ENCODE data around the gene METTL24. TPM values are rescaled to one million over a fixed set of nuclear protein-coding genes. Genes with fewer than 3 reads are reported as not detected.
"Not testable (repeated sequence)": the region's sequence is repeated elsewhere in the genome, so short reads cannot be mapped to it uniquely, and the experiment has no call there.

The METTL24 gene
- total and polyA plus RNA-seq, 9 donors: 2.0 to 13.5 (median 6.6) TPM

DNA sequence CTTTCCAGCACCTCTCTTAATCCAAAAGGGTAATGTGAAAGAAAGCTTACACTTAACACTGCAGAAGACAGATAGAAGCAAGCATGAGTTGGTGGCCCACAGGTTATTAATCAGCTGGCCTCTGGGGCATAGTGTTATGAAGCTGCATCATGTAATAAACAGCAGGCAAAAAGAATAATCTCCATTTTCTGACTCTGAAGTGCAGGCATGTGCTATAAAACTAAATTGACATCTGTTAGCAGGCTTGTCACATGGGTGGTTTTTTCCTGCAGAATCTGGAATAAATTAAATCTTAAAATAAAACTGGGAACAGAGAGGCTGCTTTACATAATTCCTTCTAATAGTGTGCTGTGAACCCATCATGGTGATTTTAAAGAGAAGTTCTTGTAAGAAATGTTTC is 73.3 kb downstream of the METTL24 start:
- no peak for DNase-seq
- no peaks in the 10 kb centered on the region for H3K9me3 ChIP-seq
- H3K27ac ChIP-seq: no peak overlapping the region
- H3K4me3 ChIP-seq: no peak overlapping the region
- no peaks in the 10 kb centered on the region for H3K36me3 ChIP-seq
- no peaks in the 10 kb centered on the region for H3K27me3 ChIP-seq
- no peak for TF ChIP-seq CTCF (IDR thresholded peaks at IDR 0.05)
- TF ChIP-seq EP300 (IDR thresholded peaks at IDR 0.05): no peak
- TF ChIP-seq POLR2A (IDR thresholded peaks at IDR 0.05): no peak
- peaks cover 3% of the 10 kb centered on the region for H3K4me1 ChIP-seq (ENCODE audit: insufficient read depth)
- intact Hi-C loops (cut with DNase I): no loop called here

DNA sequence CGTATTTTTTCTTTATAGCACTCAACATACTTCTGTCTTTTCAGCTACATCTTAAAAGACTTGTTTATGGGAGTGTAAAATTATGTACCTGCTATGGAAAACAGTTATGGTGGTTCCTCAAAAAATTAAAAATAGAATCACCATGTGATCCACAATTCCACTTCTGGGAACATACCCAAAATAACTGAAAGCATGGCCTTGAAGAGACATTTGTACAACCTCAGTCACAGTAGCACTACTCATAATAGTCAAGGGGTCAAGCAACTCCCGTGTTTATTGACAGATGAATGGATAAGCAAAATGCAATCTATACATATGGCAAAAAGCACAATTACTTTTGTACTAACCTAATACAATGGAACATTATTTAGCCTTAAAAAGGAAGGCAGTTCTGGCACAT is 74.5 kb downstream of the METTL24 start:
- 43 to 53% (median 49%) methylated on average over 2 of the region's 2 CpGs for WGBS, 3 donors
- H3K4me1 ChIP-seq (ENCODE audit: insufficient read depth): peaks cover 3% of the 10 kb centered on the region
- H3K27ac ChIP-seq: no peak overlapping the region
- intact Hi-C loops (cut with DNase I): no loop called here
- TF ChIP-seq CTCF (IDR thresholded peaks at IDR 0.05): no peak
- TF ChIP-seq POLR2A (IDR thresholded peaks at IDR 0.05): no peak
- no peak for TF ChIP-seq EP300 (IDR thresholded peaks at IDR 0.05)
- H3K27me3 ChIP-seq: no peaks in the 10 kb centered on the region
- H3K4me3 ChIP-seq: no peak overlapping the region
- no peak for DNase-seq
- H3K36me3 ChIP-seq: no peaks in the 10 kb centered on the region
- H3K9me3 ChIP-seq: no peaks in the 10 kb centered on the region

- Histone ChIP-seq H3K4me3 (no peak overlapping the region), H3K36me3 (no peaks in the 10 kb centered on the region), H3K4me1 (ENCODE audit: insufficient read depth) (peaks cover 2% of the 10 kb centered on the region), H3K27me3 (no peaks in the 10 kb centered on the region), H3K9me3 (no peaks in the 10 kb centered on the region), H3K27ac (no peak overlapping the region)
- WGBS, 3 donors: 84 to 100% (median 84%) methylated on average over 1 of the region's 1 CpG
- TF ChIP-seq POLR2A (IDR thresholded peaks at IDR 0.05) (no peak), EP300 (IDR thresholded peaks at IDR 0.05) (no peak), CTCF (IDR thresholded peaks at IDR 0.05) (no peak)
- intact Hi-C loops (cut with DNase I): no loop called here
- no peak for DNase-seq
Measured at GRCh38 chr6:110282412-110282811, 75.7 kb downstream of the METTL24 start.

GRCh38 chr6:110277100-110277665 is 81.0 kb downstream of the METTL24 start:
- no peaks in the 10 kb centered on the region for H3K27me3 ChIP-seq
- no peaks in the 10 kb centered on the region for H3K9me3 ChIP-seq
- no peaks in the 10 kb centered on the region for H3K36me3 ChIP-seq
- H3K4me3 ChIP-seq: no peak overlapping the region
- no peak overlapping the region for H3K27ac ChIP-seq
- TF ChIP-seq POLR2A (IDR thresholded peaks at IDR 0.05): no peak
- no peak for TF ChIP-seq EP300 (IDR thresholded peaks at IDR 0.05)
- TF ChIP-seq CTCF (IDR thresholded peaks at IDR 0.05): no peak
- WGBS, 3 donors: 71 to 73% (median 72%) methylated on average over 7 of the region's 7 CpGs
- DNase-seq: no peak
- intact Hi-C loops (cut with DNase I): no loop called here
- no peaks in the 10 kb centered on the region for H3K4me1 ChIP-seq (ENCODE audit: insufficient read depth)

DNA sequence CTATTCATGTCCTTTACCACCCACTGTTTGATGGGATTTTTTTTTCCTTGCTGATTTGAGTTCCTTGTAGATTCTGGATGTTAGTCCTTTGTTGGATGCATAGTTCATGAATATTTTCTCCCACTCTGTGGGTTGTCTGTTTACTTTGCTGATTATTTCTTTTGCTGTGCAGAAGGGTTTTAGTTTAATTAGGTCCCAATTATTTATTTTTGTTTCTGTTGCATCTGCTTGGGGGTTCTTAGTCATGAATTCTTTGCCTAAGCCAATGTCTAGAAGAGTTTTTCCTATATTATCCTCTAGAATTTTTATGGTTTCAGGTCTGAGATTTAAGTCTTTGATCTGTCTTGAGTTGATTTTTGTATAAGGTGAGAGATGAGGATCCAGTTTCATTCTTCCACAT is 85.4 kb downstream of the METTL24 start:
- H3K9me3 ChIP-seq; H3K36me3 ChIP-seq; intact Hi-C loops (cut with DNase I); H3K27ac ChIP-seq; H3K4me3 ChIP-seq; DNase-seq; H3K27me3 ChIP-seq; H3K4me1 ChIP-seq (ENCODE audit: insufficient read depth): not testable (repeated sequence)

Measured in ovary (tissue), 9 donors.